ENCODE data around the gene CCNK.

DNA sequence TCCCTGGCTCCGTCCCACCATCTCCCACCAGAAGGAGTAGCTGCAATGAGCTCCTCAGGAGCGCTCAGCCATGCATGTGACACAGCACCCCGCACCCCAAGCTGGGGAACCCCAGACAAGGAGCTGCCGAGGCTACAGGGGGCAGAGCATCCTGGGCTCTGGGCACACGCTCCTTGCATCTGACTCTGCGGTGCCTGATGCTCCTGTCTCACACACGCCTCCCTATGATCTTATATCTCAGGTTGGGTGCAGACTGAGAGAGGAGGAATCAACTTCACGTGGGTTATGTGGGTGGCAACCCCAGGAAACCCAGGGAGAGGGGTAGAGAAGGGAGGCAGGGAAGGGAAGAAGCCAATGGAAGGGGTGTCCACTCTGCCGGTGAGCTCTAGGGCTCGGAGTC is 60.0 kb downstream of the CCNK start:
- TF ChIP-seq, protein P1, sequence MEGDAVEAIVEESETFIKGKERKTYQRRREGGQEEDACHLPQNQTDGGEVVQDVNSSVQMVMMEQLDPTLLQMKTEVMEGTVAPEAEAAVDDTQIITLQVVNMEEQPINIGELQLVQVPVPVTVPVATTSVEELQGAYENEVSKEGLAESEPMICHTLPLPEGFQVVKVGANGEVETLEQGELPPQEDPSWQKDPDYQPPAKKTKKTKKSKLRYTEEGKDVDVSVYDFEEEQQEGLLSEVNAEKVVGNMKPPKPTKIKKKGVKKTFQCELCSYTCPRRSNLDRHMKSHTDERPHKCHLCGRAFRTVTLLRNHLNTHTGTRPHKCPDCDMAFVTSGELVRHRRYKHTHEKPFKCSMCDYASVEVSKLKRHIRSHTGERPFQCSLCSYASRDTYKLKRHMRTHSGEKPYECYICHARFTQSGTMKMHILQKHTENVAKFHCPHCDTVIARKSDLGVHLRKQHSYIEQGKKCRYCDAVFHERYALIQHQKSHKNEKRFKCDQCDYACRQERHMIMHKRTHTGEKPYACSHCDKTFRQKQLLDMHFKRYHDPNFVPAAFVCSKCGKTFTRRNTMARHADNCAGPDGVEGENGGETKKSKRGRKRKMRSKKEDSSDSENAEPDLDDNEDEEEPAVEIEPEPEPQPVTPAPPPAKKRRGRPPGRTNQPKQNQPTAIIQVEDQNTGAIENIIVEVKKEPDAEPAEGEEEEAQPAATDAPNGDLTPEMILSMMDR (conservative IDR thresholded peaks at IDR 0.05): no peak
- no peak for TF ChIP-seq EZH2 (IDR thresholded peaks at IDR 0.05; ENCODE audit: low read depth)
